Measurements from ENCODE around the gene NHS.

DNA sequence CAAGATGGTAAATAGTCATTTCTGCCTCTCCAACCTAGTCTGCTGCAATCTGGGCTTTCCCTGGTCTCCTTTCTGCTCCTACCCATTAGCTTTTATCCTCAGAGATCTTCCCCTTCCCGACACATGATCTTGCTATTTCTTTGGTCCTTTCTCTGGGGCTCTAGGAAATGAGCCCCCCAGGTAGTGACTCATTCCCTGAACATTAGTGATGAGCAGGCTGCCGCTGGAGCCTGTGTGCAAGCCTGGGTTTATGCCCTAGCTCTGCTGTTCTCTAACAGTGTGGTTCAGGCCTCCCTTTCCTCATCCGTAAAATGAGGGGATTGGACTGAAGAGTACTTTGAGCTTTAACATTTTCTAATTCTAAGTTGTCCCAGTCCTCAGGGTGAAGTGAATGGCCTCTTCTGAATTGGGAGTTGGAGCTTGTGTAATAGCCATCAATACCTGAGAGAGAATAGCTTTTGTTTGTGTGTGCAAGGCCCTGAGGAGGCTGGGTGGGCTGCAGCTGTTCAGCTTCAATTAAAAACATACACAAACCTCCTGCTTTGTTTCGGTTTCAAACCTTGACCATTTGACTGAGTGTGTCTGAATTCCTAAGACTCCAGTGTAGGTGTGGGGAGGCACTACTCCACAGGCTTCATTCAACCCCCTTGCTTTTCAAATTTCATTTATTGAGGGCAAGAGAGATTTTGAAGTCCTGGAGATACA is 246.7 kb downstream of the NHS start:
- TF ChIP-seq CTCF (IDR thresholded peaks at IDR 0.05; ENCODE audit: insufficient read depth, low read depth, low read length): no peak
- no peak for TF ChIP-seq EZH2 (IDR thresholded peaks at IDR 0.05; ENCODE audit: insufficient read depth, low read length)
